Adipocyte (in vitro differentiated cells): Measurements from ENCODE around the gene FBLN7.

ENCODE experiments used
- DNase-seq: peaks from one replicate; pipeline ENCODE4 v3.0.0-alpha.2; 2015; ENCODE audit warnings: low read depth
- H3K27me3 ChIP-seq: replicated peaks from 2 replicates; pipeline ENCODE4 v1.7.0; 2013; ENCODE audit warnings: mild to moderate bottlenecking, low read length, moderate library complexity; ENCODE audit not compliant: control insufficient read depth, insufficient read depth
- H3K36me3 ChIP-seq: 2 replicates; pipeline ENCODE4 v1.7.0; 2013; ENCODE audit warnings: low read length, mild to moderate bottlenecking, moderate library complexity; ENCODE audit not compliant: control insufficient read depth, insufficient read depth, severe bottlenecking
- H3K4me1 ChIP-seq: 2 replicates; pipeline ENCODE4 v1.7.0; 2013; ENCODE audit warnings: mild to moderate bottlenecking, low read length, moderate library complexity; ENCODE audit not compliant: control insufficient read depth, insufficient read depth
- H3K4me3 ChIP-seq: 2 replicates; pipeline ENCODE4 v1.7.0; 2013; ENCODE audit warnings: mild to moderate bottlenecking, low read length, moderate library complexity
- H3K9ac ChIP-seq: 2 replicates; pipeline ENCODE4 v1.7.0; 2013; ENCODE audit warnings: mild to moderate bottlenecking, low read length, moderate library complexity
- H3K9me3 ChIP-seq: 2 replicates; pipeline ENCODE4 v1.7.0; 2013; ENCODE audit warnings: mild to moderate bottlenecking, low read length, moderate library complexity; ENCODE audit not compliant: control insufficient read depth

The FBLN7 gene

GRCh38 chr2:112175333-112175732, 37.1 kb downstream of the FBLN7 start:
- Histone ChIP-seq H3K9me3 (no peaks in the 10 kb centered on the region), H3K4me3 (no peak overlapping the region), H3K27me3 (no peaks in the 10 kb centered on the region), H3K9ac (no peak overlapping the region), H3K36me3 (no peaks in the 10 kb centered on the region), H3K4me1 (peaks cover 9% of the 10 kb centered on the region)
- no peak for DNase-seq

GRCh38 chr2:112175958-112176573, 37.9 kb downstream of the FBLN7 start:
- no peaks in the 10 kb centered on the region for H3K27me3 ChIP-seq
- no peak for DNase-seq
- no peaks in the 10 kb centered on the region for H3K9me3 ChIP-seq
- no peak overlapping the region for H3K9ac ChIP-seq
- no peaks in the 10 kb centered on the region for H3K36me3 ChIP-seq
- H3K4me1 ChIP-seq = peaks cover 9% of the 10 kb centered on the region
- no peak overlapping the region for H3K4me3 ChIP-seq

GRCh38 chr2:112181571-112182290, 43.5 kb downstream of the FBLN7 start:
- H3K36me3 ChIP-seq = no peaks in the 10 kb centered on the region
- no peak overlapping the region for H3K4me3 ChIP-seq
- H3K9ac ChIP-seq = no peak overlapping the region
- no peak for DNase-seq
- no peaks in the 10 kb centered on the region for H3K9me3 ChIP-seq
- H3K4me1 ChIP-seq = peaks cover under 1% of the 10 kb centered on the region
- peaks cover 8% of the 10 kb centered on the region for H3K27me3 ChIP-seq

GRCh38 chr2:112182581-112183034, 44.4 kb downstream of the FBLN7 start:
- Histone ChIP-seq H3K9ac (no peak overlapping the region), H3K9me3 (no peaks in the 10 kb centered on the region), H3K27me3 (peaks cover 8% of the 10 kb centered on the region), H3K4me3 (no peak overlapping the region), H3K36me3 (no peaks in the 10 kb centered on the region), H3K4me1 (no peaks in the 10 kb centered on the region)
- DNase-seq = no peak

GRCh38 chr2:112183327-112184025, 45.3 kb downstream of the FBLN7 start:
- no peaks in the 10 kb centered on the region for H3K36me3 ChIP-seq
- no peak overlapping the region for H3K4me3 ChIP-seq
- H3K27me3 ChIP-seq = peaks cover 8% of the 10 kb centered on the region
- no peaks in the 10 kb centered on the region for H3K4me1 ChIP-seq
- no peak overlapping the region for H3K9ac ChIP-seq
- DNase-seq = no peak
- no peaks in the 10 kb centered on the region for H3K9me3 ChIP-seq

GRCh38 chr2:112184121-112184520, 45.9 kb downstream of the FBLN7 start:
- Histone ChIP-seq H3K9ac (no peak overlapping the region), H3K4me3 (no peak overlapping the region), H3K27me3 (peaks cover 8% of the 10 kb centered on the region), H3K36me3 (no peaks in the 10 kb centered on the region), H3K9me3 (no peaks in the 10 kb centered on the region), H3K4me1 (no peaks in the 10 kb centered on the region)
- DNase-seq = no peak

- Histone ChIP-seq H3K36me3 (no peaks in the 10 kb centered on the region), H3K4me1 (no peaks in the 10 kb centered on the region), H3K4me3 (no peak overlapping the region), H3K9me3 (no peaks in the 10 kb centered on the region), H3K9ac (no peak overlapping the region), H3K27me3 (peaks cover 8% of the 10 kb centered on the region)
- DNase-seq = no peak
These were observed 46.9 kb downstream of the FBLN7 start for GRCh38 chr2:112185131-112185530.

- Histone ChIP-seq H3K4me3 (no peak overlapping the region), H3K9ac (no peak overlapping the region), H3K4me1 (no peaks in the 10 kb centered on the region), H3K27me3 (peaks cover 5% of the 10 kb centered on the region), H3K9me3 (no peaks in the 10 kb centered on the region), H3K36me3 (no peaks in the 10 kb centered on the region)
- DNase-seq = no peak
These were observed 49.0 kb downstream of the FBLN7 start for GRCh38 chr2:112187046-112187715.

- Histone ChIP-seq H3K4me1 (no peaks in the 10 kb centered on the region), H3K36me3 (no peaks in the 10 kb centered on the region), H3K9ac (no peak overlapping the region), H3K9me3 (no peaks in the 10 kb centered on the region), H3K4me3 (no peak overlapping the region), H3K27me3 (no peaks in the 10 kb centered on the region)
- DNase-seq = no peak
These were observed 49.8 kb downstream of the FBLN7 start for GRCh38 chr2:112187805-112188596.

- no peak for DNase-seq
- H3K36me3 ChIP-seq = no peaks in the 10 kb centered on the region
- no peaks in the 10 kb centered on the region for H3K9me3 ChIP-seq
- H3K4me1 ChIP-seq = no peaks in the 10 kb centered on the region
- H3K27me3 ChIP-seq = no peaks in the 10 kb centered on the region
- no peak overlapping the region for H3K9ac ChIP-seq
- H3K4me3 ChIP-seq = no peak overlapping the region
These were observed 50.9 kb downstream of the FBLN7 start for GRCh38 chr2:112189001-112189556.
